Raji (cell line): ENCODE results near the gene ATXN10.

Experiments used
- POLR2A ChIP-seq: IDR thresholded peaks from 2 replicates; pipeline ENCODE4 v1.6.1; 2011; ENCODE audit warnings: low read depth, low read length, control low read depth; ENCODE audit not compliant: insufficient read depth

The ATXN10 gene

GRCh38 chr22:45639747-45640102, 31.9 kb upstream of the ATXN10 start:
- no peak for TF ChIP-seq POLR2A

DNA sequence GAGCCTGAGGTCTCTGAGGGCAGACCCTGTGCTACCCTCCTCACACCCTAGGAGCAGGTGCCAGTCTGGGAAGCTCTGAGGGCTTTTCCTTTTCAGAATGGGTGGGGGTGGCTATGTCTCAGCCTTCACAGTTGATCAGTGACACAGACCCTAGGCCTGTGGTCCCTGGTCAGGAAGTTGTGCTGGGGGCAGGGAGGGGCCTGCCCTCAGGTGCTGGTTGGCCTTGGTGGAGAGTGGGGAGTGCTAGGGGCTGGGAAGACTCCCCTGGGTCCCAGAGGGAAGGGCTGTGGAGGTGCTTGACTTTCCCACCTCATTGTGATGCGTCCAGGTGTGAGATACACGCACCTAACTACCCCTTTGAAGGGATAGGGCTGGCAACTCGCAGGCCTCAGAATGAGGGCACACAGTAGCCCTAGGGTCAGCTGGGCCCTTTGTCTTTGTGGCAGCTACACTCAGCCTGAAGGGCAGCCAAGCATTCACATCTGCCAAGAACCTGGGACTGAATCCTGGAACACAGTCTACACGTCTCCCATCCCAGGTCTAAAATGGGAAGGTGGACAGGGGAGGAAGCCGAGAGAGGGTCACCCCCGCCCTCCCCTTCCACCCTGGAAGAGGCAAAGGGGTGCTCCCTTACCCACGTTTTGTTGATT, 31.2 kb upstream of the ATXN10 start:
- no peak for TF ChIP-seq POLR2A

DNA sequence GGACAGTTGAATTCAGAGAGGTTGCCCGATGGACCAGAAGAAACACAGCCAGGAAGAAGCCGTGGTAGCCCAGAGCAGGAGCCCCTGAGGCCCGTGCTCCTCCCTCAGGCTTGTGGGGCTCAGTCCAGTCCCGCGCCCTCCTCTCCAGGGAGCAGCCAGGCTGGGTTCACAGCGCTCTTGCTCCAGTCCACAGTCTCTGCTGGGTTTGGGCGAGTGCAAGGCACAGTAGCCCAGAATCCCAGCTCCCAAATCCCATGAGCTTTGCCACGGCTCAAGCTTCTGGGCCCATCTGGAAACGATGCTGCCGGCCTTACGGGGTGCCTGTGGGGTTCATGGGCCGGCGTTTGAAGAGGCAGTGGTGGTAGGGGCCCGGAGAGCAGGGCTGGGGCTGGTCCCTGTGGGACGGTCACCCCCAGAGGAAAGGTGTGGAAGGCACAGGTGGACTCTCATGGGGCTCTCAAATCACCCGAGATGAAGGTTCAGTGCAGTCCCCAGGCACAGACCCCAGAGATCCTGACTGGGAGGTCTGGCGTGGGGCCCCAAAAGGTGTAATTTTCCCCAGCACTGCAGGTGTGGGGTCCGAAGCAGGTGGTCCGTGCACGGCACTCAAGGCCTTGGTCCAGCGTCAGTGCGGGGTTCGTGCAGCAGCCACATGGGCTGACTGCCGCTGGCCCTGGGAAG, 30.6 kb upstream of the ATXN10 start:
- no peak for TF ChIP-seq POLR2A

DNA sequence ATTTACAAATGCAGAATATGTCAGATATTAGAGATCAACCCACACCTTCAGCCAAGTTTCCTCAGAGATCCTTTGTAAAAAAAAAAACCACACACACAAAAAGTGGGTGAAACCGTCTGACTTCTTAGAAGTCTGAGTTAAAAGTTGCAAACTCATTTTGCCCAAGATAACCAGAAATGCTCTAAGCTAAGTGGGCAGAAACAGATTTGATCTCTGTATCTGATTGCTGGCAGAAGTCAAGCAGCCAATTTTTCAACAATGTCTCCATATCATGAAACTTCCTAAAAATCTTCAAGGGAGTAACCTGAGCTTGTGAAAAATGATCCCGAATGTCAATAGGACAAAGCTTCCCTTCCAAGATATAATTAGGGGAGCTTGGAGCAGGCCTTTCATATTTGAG, 28.6 kb upstream of the ATXN10 start:
- TF ChIP-seq POLR2A, result no peak

DNA sequence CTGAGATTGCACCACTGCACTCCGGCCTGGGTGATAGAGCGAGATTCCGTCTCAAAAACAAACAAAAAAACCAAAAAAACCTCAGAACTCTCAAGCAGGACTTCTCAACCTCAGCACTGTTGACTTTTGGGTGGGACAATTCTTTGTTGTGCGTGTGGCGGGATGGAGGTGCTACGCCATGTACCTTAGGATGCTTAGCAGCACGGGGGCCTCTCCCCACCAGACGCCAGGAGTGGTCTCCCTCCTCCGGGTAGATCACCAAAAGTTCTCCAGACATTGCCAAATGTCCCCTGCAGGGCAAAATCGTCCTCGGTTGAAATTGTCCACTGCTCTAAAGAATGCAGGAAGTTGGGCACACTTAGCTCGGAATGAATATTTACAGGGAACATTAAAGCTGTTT, 26.9 kb upstream of the ATXN10 start:
- TF ChIP-seq POLR2A, result no peak

DNA sequence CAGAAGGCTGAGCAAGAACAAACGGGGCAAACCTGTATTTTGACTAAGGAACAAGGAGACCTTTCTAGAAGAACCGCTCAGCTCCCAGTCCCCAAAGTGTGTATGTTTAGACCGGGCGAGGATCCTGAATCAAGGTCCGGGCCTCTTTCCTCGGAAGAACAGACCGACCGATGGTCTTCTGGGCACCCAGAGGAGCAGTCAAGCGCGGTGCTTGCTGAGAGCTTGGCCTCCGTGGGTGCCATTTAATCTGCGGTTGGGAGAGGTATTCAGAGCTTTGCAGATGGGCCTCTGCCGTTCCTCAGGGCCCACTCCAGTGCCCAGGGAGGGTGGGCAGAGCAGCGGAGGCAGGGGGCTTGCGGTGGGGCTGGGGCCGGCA, 26.5 kb upstream of the ATXN10 start:
- TF ChIP-seq POLR2A, result no peak

- TF ChIP-seq POLR2A, result no peak
Measured at GRCh38 chr22:45645526-45646414, 25.9 kb upstream of the ATXN10 start.

DNA sequence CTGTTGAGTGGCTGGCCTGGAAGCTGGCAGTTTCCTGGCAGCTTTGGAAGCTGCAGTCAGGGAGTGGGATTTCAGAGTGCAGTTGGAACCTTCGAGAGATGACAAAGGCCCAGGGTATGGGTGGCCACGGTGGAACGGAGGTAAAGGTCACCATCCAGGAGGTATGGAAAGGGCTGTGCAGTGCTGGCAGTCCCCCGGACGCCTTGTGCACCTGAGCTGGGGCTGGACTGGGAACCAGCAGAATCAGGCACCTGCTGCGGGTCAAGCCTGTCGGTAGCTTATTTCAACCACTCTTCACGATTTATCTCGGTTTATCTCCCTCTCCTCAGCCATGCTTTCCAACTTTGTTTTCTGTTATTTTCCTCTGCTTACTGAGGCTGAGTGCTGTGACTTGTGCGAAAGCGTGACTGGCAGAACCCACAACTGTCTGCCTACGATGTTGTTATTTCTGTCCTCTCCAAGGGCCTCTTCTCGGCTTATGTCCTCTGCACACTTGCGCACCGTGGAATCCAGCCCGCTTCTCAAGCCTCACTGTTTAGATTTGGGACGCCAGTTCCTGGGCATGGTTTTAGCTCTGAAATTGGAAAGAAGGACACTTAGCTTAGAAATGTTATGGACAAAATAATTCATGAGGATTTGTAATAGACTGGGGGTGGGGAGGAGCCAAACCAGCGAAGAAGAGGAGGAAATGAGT, 24.0 kb upstream of the ATXN10 start:
- no peak for TF ChIP-seq POLR2A

GRCh38 chr22:45648301-45649117, 23.1 kb upstream of the ATXN10 start:
- TF ChIP-seq POLR2A, result no peak

DNA sequence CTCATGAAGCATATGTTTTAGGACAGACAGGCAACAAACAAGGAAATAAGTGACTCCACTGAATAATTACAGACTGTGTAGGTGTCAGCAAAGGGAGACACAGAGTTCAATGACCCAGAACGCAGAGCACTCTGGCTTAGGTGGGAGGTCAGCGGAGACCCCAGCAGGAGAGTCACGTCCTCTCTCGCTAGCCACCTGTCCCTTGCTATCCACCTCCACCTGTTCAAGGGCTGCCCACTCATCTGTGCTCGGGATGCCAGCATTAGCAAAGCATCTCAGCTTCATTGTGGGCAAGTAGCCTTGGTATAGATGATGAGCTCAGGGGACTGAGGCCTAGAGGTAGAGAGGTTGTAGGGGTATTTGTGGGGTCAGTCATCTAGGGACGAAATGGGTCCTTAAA, 21.8 kb upstream of the ATXN10 start:
- no peak for TF ChIP-seq POLR2A

DNA sequence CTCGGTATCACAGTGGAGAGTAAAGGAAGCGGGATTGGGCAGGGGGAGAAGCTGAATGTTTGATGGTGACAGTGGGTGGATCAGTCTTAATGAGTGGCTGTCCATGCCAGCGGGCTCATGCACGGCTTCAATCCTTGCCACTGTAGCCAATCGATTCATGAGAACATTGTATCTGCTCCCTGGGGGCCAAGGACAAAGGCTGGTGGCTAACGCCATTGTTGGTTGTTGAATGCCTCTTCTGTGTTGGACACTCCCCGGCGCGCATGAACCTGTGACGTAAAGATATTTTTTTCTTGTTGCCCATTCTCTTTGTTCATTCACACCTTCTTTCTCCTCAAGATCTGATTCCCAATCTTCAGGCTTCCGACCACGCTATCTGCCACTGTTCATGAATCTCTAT, 20.9 kb upstream of the ATXN10 start:
- TF ChIP-seq POLR2A, result no peak

DNA sequence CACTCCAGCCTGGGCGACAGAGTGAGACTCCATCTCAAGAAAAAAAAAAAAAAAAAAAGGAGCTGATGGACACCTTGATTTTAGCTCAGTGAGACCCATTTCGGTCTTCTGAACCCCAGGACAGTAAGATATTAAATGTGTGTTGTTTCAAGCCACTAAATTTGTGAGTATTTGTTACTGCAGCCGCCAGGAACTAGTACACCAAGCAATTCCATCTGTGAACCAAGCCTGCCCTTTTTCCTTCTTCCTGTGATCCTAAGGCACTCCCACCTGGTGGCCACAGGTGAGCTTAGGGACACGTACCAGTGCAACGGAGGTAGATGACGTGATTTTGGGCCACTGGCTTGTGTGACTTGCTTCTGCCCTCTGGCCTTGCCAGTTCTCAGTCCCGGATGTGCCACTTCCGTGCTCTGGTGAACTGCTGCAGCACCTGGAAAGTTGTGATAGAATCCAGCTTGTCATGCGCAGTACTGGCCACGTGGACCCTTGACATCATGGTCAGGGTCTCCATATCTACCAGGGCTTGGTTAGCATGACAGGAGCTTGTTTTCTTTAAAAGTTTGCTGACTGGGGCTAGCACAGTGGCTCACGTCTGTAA, 19.6 kb upstream of the ATXN10 start:
- TF ChIP-seq POLR2A, result no peak

GRCh38 chr22:45656577-45656976, 15.1 kb upstream of the ATXN10 start:
- no peak for TF ChIP-seq POLR2A

GRCh38 chr22:45657701-45658100, 13.9 kb upstream of the ATXN10 start:
- TF ChIP-seq POLR2A, result no peak
